K562 (cell line): ENCODE results near the gene PPP2R3B. TPM values are rescaled to one million over a fixed set of nuclear protein-coding genes. Genes with fewer than 3 reads are reported as not detected.

Source experiments
- ATAC-seq: fragments of 200-7000 bp; cut with Tn5 transposase; 3 replicates; pipeline ENCODE4 v1.9.1; 2020; ENCODE audit warnings: moderate library complexity
- BruUV-seq: library from RNA; stranded (reverse); fragments of 400-500 nt; replicated peaks from 2 replicates; lab custom pipeline; 2021; lab: Mats Ljungman, UMichigan
- CTCF ChIA-PET: fragments of 300-600 bp; formaldehyde crosslinking; extraction: SDS; loops from one replicate; lab custom pipeline; 2021; ENCODE audit warnings: low intra/inter-chr PET ratio; lab: Yijun Ruan, JAX
- POLR2A ChIA-PET: fragments of 300-600, 350-650 bp; sonication (Branson Sonifier 250); formaldehyde crosslinking; extraction: SDS; loops from one replicate; lab custom pipeline; 2021; ENCODE audit warnings: antibody characterized with exemption, inconsistent platforms; lab: Yijun Ruan, JAX
- DNase-seq, 4 experiments: peaks; one replicate each; pipeline versions ENCODE4 v3.0.0 to v3.0.0-alpha.2; 2011 to 2018; ENCODE audit warnings: low spot score in 3 of 4, mixed read lengths in 3 of 4; ENCODE audit errors: extremely low read depth in 1 of 4
- FAIRE-seq: peaks from 2 replicates; lab custom pipeline; 2011; peaks lifted over from hg19 to GRCh38; lab: Jason Lieb, UNC
- H2AFZ ChIP-seq: 2 replicates; pipeline ENCODE4 v1.6.0; 2011; ENCODE audit warnings: low read depth, low read length, control low read depth, inconsistent platforms
- H3K27ac ChIP-seq: fragments of 200-600 bp; 3 replicates; pipeline ENCODE4 v1.8.0; 2011; ENCODE audit warnings: low read depth, mild to moderate bottlenecking, control low read depth, inconsistent platforms, low read length, moderate library complexity, mixed read lengths; ENCODE audit errors: extremely low read depth
- H3K27me3 ChIP-seq, 2 experiments: fragments of 300-600 bp in 1 of 2; 2 replicates in 1 of 2; 3 replicates in 1 of 2; pipeline versions ENCODE4 v1.6.0 to v1.8.0; 2011; ENCODE audit warnings: inconsistent platforms in 2 of 2, low read length in 2 of 2, mild to moderate bottlenecking in 1 of 2, mixed read lengths in 1 of 2, moderate library complexity in 1 of 2; ENCODE audit not compliant: control insufficient read depth in 2 of 2, insufficient read depth in 2 of 2
- H3K36me3 ChIP-seq: fragments of 300-600 bp; 3 replicates; pipeline ENCODE4 v1.8.0; 2011; ENCODE audit warnings: mild to moderate bottlenecking, low read length, inconsistent platforms; ENCODE audit not compliant: control insufficient read depth, insufficient read depth
- H3K4me1 ChIP-seq, 2 experiments: fragments of 200-600 bp in 1 of 2; replicated peaks in 1 of 2; 2 replicates in 1 of 2; 3 replicates in 1 of 2; pipeline versions ENCODE4 v1.5.1 to v1.8.0; 2011; ENCODE audit warnings: inconsistent platforms in 2 of 2, low read length in 2 of 2, mild to moderate bottlenecking in 1 of 2, mixed read lengths in 1 of 2, moderate library complexity in 1 of 2; ENCODE audit not compliant: control insufficient read depth in 2 of 2, insufficient read depth in 2 of 2
- H3K4me2 ChIP-seq: 2 replicates; pipeline ENCODE4 v1.6.1; 2011; ENCODE audit warnings: low read length, control low read depth, inconsistent platforms, mixed read lengths; ENCODE audit not compliant: insufficient read depth
- H3K4me3 ChIP-seq: fragments of 200-600 bp; sonication (generic), shearing (Covaris generic); 2 replicates; pipeline ENCODE4 v1.5.1; 2016; ENCODE audit warnings: control low read depth, inconsistent platforms
- H3K79me2 ChIP-seq: fragments of 200-600 bp; 3 replicates; pipeline ENCODE4 v1.8.0; 2011; ENCODE audit warnings: low read length, inconsistent platforms; ENCODE audit not compliant: control insufficient read depth, insufficient read depth
- H3K9ac ChIP-seq, 2 experiments: 2 replicates each; pipeline versions ENCODE4 v1.6.0 to v1.6.1; 2011; ENCODE audit warnings: low read depth in 2 of 2, low read length in 2 of 2, control low read depth in 1 of 2, inconsistent platforms in 1 of 2, mild to moderate bottlenecking in 1 of 2, mixed read lengths in 1 of 2; ENCODE audit not compliant: insufficient read depth in 1 of 2
- H3K9me1 ChIP-seq: one replicate; pipeline ENCODE4 v1.6.0; 2011; ENCODE audit warnings: inconsistent platforms, mild to moderate bottlenecking, low read length, moderate library complexity; ENCODE audit not compliant: control insufficient read depth, insufficient read depth
- H3K9me3 ChIP-seq: replicated peaks from 2 replicates; pipeline ENCODE4 v1.5.1; 2011; ENCODE audit warnings: low read depth, low read length, inconsistent platforms; ENCODE audit not compliant: control insufficient read depth, insufficient read depth
- H4K20me1 ChIP-seq: replicated peaks from 2 replicates; pipeline ENCODE4 v1.6.1; 2011; ENCODE audit warnings: low read length, inconsistent platforms, mixed read lengths; ENCODE audit not compliant: control insufficient read depth, insufficient read depth
- BMI1 ChIP-seq: fragments of 150-350 bp; IDR thresholded peaks from 2 replicates; pipeline ENCODE4 v1.6.1; 2014; ENCODE audit warnings: low read length
- CBX5 ChIP-seq: IDR thresholded peaks from 2 replicates; pipeline ENCODE4 v1.6.1; 2014; ENCODE audit warnings: low read depth, borderline replicate concordance
- HDAC2 ChIP-seq: fragments of 450-650 bp; IDR thresholded peaks from 2 replicates; pipeline ENCODE4 v1.6.1; 2016; ENCODE audit warnings: mild to moderate bottlenecking
- HDAC3 ChIP-seq: fragments of 450-650 bp; IDR thresholded peaks from 2 replicates; pipeline ENCODE4 v1.6.1; 2018; ENCODE audit warnings: borderline replicate concordance, mild to moderate bottlenecking, moderate library complexity; ENCODE audit not compliant: partially characterized antibody
- LARP7 ChIP-seq: fragments of 450-650 bp; IDR thresholded peaks from 2 replicates; pipeline ENCODE4 v1.6.1; 2016
- MCM7 ChIP-seq, 2 experiments: fragments of 450-650 bp; IDR thresholded peaks; 2 replicates each; pipeline ENCODE4 v1.6.1; 2016 to 2018
- MTA1 ChIP-seq: fragments of 450-650 bp; IDR thresholded peaks from 2 replicates; pipeline ENCODE4 v1.6.1; 2017; ENCODE audit warnings: borderline replicate concordance
- NCOA2 ChIP-seq, 2 experiments: fragments of 450-650 bp; IDR thresholded peaks; 2 replicates each; pipeline ENCODE4 v1.6.1; 2018; ENCODE audit warnings: mild to moderate bottlenecking in 2 of 2, moderate library complexity in 1 of 2; ENCODE audit not compliant: partially characterized antibody in 2 of 2
- NELFE ChIP-seq: IDR thresholded peaks from 2 replicates; pipeline ENCODE4 v1.6.1; 2011; ENCODE audit warnings: mild to moderate bottlenecking; ENCODE audit not compliant: insufficient read depth, insufficient read length
- PHB ChIP-seq: fragments of 250-450 bp; sonication (Bioruptor Pico); IDR thresholded peaks from 2 replicates; pipeline ENCODE4 v1.5.0; 2021
- POLR3A ChIP-seq: IDR thresholded peaks from 2 replicates; pipeline ENCODE4 v1.6.1; 2011; ENCODE audit warnings: borderline replicate concordance, mild to moderate bottlenecking, moderate library complexity; ENCODE audit not compliant: insufficient read length, insufficient read depth; ENCODE audit errors: extremely low read depth
- RBBP5 ChIP-seq: fragments of 200-600 bp; sonication (generic); IDR thresholded peaks from 2 replicates; pipeline ENCODE4 v1.6.1; 2012; ENCODE audit warnings: borderline replicate concordance, mild to moderate bottlenecking, low read length, control low read depth, inconsistent platforms; ENCODE audit not compliant: insufficient read depth, poor library complexity, severe bottlenecking
- TFAM ChIP-seq: fragments of 250-450 bp; sonication (Bioruptor Pico); conservative IDR thresholded peaks from 2 replicates; pipeline ENCODE4 v1.5.0; 2021; ENCODE audit warnings: mild to moderate bottlenecking, moderate library complexity
- ZNF143 ChIP-seq: sonication (generic); formaldehyde crosslinking; IDR thresholded peaks from 2 replicates; pipeline ENCODE4 v1.9.0; 2022; ENCODE audit warnings: mild to moderate bottlenecking, missing genetic modification reagents
- ZNF263 ChIP-seq: sonication (generic); formaldehyde crosslinking; IDR thresholded peaks from 2 replicates; pipeline ENCODE4 v1.8.0; 2022; ENCODE audit warnings: mild to moderate bottlenecking, missing genetic modification reagents, borderline replicate concordance
- ZNF436 ChIP-seq: fragments of 250-450, 450-650 bp; sonication (Bioruptor Pico); formaldehyde crosslinking; IDR thresholded peaks from 2 replicates; pipeline ENCODE4 v1.7.0; 2020; ENCODE audit warnings: mild to moderate bottlenecking
- WGBS: fragments of 100-300 bp; shearing (Covaris generic); methylation state at CpG from one replicate; pipeline ENCODE4 v1.1.6; 2016; ENCODE audit warnings: low coverage, mixed read lengths; ENCODE audit not compliant: insufficient coverage; ENCODE audit errors: missing lambda C conversion rate; 5-methylcytosine and 5-hydroxymethylcytosine counted together
- in situ Hi-C: fragments of 300-500 bp; cut with MboI; formaldehyde crosslinking; loops from 4 replicates; pipeline ENCODE4 v1.15.0; 2018; ENCODE audit warnings: inconsistent platforms, mixed read lengths
- intact Hi-C: fragments of 100-400 bp; cut with micrococcal nuclease; formaldehyde crosslinking; loops from 2 replicates; pipeline ENCODE4 v1.14.2; 2022
- polyA plus RNA-seq, 8 experiments: library from polyadenylated mRNA; depleted of rRNA in 4 of 8; stranded (reverse) in 5 of 8; unstranded in 3 of 8; fragments of >200 nt; fragmentation: Nextera tagmentation in 2 of 8; fragmentation: Illumina TruSeq in 1 of 8; extraction: Ambion mirVana in 2 of 8; extraction: Trizol in 1 of 8; gene quantifications; 2 replicates each; pipeline versions ENCODE4 v1.2.1 to v1.2.3, GENCODE V29; 2011 to 2014; ENCODE audit warnings: inconsistent platforms in 1 of 8, missing spikeins in 1 of 8
- total RNA-seq, 7 experiments: library from RNA; depleted of rRNA in 6 of 7; stranded (reverse); fragments of >200 nt in 6 of 7; fragmentation: Illumina TruSeq in 2 of 7; extraction: Trizol in 2 of 7; gene quantifications; 2 replicates each; pipeline versions ENCODE4 v1.2.1 to v1.2.3, GENCODE V29; 2011 to 2021; ENCODE audit warnings: low replicate concordance in 1 of 7
- TF ChIP-seq, protein P1 (sequence below): IDR thresholded peaks from 2 replicates; pipeline ENCODE4 v1.6.1; 2011; ENCODE audit not compliant: insufficient read length; ENCODE audit errors: extremely low read depth
- TF ChIP-seq, protein P2 (sequence below): fragments of 450-650 bp; conservative IDR thresholded peaks from 2 replicates; pipeline ENCODE4 v1.6.1; 2016; ENCODE audit warnings: missing genetic modification characterization, low read depth, mild to moderate bottlenecking, control low read depth, missing compliant biosample characterization
- TF ChIP-seq, protein P3 (sequence below): fragments of 450-650 bp; IDR thresholded peaks from 2 replicates; pipeline ENCODE4 v1.6.1; 2017; ENCODE audit warnings: antibody characterized with exemption, mild to moderate bottlenecking

PPP2R3B gene
- total and polyA plus RNA-seq, 9 of the 15 experiments (the other 6 are each of a cell fraction or from before 2014, with no cell fraction given) = 0.04 to 18.2 (median 8.2) TPM; not detected in 1

DNA sequence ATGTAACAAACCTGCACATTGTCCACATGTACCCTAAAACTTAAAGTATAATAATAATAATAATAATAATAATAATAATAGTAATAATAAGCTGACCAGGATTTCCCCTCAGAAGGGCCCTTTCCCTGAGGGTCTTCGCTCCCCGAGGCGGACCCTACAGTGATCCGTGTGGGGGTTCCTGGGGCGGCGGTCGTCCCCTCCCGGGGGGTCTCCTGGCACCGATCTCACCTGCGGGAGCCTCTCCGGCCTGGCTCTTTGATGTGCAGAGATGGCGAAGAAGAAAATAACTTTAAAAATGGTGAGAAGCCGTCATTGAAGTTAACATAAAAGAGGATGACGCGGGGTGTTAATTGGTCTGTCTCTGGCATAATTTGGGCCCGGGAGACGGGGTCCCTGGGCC lies 48.2 kb upstream of the PPP2R3B start:
- POLR2A ChIA-PET = no interaction called here
- in situ Hi-C loops = no loop called here
- H3K9ac ChIP-seq = no peak overlapping the region
- H3K4me1 ChIP-seq = peaks cover 0 to 2% of the 10 kb centered on the region in 2 experiments; a peak in 2 of 5 replicates
- DNase-seq (no peak), ATAC-seq (no peak), FAIRE-seq (no peak)
- no peaks in the 10 kb centered on the region for H3K9me3 ChIP-seq
- BruUV-seq = no TSS peak
- no peak overlapping the region for H3K4me3 ChIP-seq
- H3K36me3 ChIP-seq = no peaks in the 10 kb centered on the region
- no peaks in the 10 kb centered on the region for H4K20me1 ChIP-seq
- intact Hi-C loops = no loop called here
- peaks cover 8 to 22% of the 10 kb centered on the region in 2 experiments; a peak in 3 of 5 replicates for H3K27me3 ChIP-seq
- no peaks in the 10 kb centered on the region for H3K9me1 ChIP-seq
- no peaks in the 10 kb centered on the region for H3K79me2 ChIP-seq
- H3K4me2 ChIP-seq = no peak overlapping the region
- WGBS = 31% methylated on average over 12 of the region's 17 CpGs
- H2AFZ ChIP-seq = no peak overlapping the region
- CTCF ChIA-PET = no interaction called here
- no peak overlapping the region for H3K27ac ChIP-seq
- no peak for TF ChIP-seq LARP7
- TF ChIP-seq ZNF143 = no peak
- no peak for TF ChIP-seq ZNF436 (CRISPR knock-in tag)
- no peak for TF ChIP-seq RBBP5
- no peak for TF ChIP-seq ZNF263 (CRISPR knock-in tag)
- no peak for TF ChIP-seq HDAC2
- TF ChIP-seq, protein P1, sequence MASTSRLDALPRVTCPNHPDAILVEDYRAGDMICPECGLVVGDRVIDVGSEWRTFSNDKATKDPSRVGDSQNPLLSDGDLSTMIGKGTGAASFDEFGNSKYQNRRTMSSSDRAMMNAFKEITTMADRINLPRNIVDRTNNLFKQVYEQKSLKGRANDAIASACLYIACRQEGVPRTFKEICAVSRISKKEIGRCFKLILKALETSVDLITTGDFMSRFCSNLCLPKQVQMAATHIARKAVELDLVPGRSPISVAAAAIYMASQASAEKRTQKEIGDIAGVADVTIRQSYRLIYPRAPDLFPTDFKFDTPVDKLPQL = no peak
- TF ChIP-seq PHB = no peak
- TF ChIP-seq, protein P2, sequence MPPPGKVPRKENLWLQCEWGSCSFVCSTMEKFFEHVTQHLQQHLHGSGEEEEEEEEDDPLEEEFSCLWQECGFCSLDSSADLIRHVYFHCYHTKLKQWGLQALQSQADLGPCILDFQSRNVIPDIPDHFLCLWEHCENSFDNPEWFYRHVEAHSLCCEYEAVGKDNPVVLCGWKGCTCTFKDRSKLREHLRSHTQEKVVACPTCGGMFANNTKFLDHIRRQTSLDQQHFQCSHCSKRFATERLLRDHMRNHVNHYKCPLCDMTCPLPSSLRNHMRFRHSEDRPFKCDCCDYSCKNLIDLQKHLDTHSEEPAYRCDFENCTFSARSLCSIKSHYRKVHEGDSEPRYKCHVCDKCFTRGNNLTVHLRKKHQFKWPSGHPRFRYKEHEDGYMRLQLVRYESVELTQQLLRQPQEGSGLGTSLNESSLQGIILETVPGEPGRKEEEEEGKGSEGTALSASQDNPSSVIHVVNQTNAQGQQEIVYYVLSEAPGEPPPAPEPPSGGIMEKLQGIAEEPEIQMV (tag) = no peak
- no peak for TF ChIP-seq NCOA2 (IDR thresholded peaks at IDR 0.05; ENCODE audit: partially characterized antibody in 2 of 2)
- TF ChIP-seq MTA1 = no peak
- no peak for TF ChIP-seq CBX5
- TF ChIP-seq, protein P3, sequence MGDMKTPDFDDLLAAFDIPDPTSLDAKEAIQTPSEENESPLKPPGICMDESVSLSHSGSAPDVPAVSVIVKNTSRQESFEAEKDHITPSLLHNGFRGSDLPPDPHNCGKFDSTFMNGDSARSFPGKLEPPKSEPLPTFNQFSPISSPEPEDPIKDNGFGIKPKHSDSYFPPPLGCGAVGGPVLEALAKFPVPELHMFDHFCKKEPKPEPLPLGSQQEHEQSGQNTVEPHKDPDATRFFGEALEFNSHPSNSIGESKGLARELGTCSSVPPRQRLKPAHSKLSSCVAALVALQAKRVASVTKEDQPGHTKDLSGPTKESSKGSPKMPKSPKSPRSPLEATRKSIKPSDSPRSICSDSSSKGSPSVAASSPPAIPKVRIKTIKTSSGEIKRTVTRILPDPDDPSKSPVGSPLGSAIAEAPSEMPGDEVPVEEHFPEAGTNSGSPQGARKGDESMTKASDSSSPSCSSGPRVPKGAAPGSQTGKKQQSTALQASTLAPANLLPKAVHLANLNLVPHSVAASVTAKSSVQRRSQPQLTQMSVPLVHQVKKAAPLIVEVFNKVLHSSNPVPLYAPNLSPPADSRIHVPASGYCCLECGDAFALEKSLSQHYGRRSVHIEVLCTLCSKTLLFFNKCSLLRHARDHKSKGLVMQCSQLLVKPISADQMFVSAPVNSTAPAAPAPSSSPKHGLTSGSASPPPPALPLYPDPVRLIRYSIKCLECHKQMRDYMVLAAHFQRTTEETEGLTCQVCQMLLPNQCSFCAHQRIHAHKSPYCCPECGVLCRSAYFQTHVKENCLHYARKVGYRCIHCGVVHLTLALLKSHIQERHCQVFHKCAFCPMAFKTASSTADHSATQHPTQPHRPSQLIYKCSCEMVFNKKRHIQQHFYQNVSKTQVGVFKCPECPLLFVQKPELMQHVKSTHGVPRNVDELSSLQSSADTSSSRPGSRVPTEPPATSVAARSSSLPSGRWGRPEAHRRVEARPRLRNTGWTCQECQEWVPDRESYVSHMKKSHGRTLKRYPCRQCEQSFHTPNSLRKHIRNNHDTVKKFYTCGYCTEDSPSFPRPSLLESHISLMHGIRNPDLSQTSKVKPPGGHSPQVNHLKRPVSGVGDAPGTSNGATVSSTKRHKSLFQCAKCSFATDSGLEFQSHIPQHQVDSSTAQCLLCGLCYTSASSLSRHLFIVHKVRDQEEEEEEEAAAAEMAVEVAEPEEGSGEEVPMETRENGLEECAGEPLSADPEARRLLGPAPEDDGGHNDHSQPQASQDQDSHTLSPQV = no peak
- no peak for TF ChIP-seq TFAM (CRISPR knock-in tag)
- no peak for TF ChIP-seq POLR3A
- TF ChIP-seq NELFE = no peak
- TF ChIP-seq HDAC3 = no peak
- no peak for TF ChIP-seq BMI1
- TF ChIP-seq MCM7 (IDR thresholded peaks at IDR 0.05) = no peak
